ENCODE measurements around the gene CTNNBL1.

Gene CTNNBL1

DNA sequence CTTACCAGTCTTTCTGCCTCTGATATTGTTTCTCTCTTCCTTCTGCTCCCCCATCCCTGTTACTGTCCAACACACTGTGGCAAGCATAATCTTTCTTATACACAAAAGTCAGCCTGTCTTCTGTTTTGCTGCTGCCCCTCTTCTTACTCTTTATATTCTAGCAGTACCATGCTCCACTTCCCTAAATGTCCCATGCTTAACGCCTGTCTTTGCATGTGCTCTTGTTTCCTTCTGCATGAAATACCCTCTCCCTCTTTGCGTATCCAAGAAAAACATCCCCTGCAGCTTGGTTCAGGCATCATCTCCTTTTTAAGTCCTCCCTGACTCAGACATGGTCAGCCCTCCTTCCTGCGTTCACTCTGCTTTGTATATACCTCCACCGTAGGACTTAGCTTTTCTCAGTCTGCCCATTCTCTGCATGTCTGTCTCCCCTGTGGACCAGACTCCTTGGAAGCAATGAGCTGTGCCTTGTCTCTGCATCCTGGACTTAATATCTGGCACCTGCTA, 103.9 kb downstream of the CTNNBL1 start:
- no peak for FAIRE-seq
- TF ChIP-seq POLR2AphosphoS5 (IDR thresholded peaks at IDR 0.05; ENCODE audit: low read depth, low read length): no peak
- TF ChIP-seq PAX5 (IDR thresholded peaks at IDR 0.05; ENCODE audit: insufficient read depth, low read length, severe bottlenecking): no peak
- no peak for TF ChIP-seq POU2F2 (IDR thresholded peaks at IDR 0.05; ENCODE audit: low read depth, low read length)
- TF ChIP-seq TAF1 (IDR thresholded peaks at IDR 0.05; ENCODE audit: low read depth, low read length): no peak
- TF ChIP-seq SPI1 (IDR thresholded peaks at IDR 0.05; ENCODE audit: low read depth, low read length): no peak
- TF ChIP-seq POLR2A (IDR thresholded peaks at IDR 0.05; ENCODE audit: low read depth, low read length): no peak
- DNase-seq (ENCODE audit: insufficient read length, low spot score): no peak

DNA sequence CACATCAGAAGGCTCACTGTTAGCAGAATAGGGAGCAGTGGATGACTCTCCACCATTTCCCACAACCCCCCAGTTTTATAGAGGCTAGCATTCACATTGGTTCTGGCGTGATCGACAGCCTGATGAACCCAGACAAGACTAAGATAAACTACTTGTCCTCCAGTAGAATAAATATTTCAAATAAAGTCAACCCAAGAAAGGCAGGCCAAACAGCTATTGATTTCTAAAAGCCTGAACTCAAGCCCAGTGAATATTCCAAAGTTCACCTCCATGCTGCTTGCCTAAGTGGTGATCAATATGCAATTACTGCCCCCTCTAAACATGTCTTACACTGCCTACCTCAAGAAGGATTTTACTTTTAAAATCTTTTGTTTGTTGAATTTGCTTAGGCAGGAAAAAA, 104.5 kb downstream of the CTNNBL1 start:
- FAIRE-seq (no peak), DNase-seq (ENCODE audit: insufficient read length, low spot score) (no peak)
- TF ChIP-seq SPI1 (IDR thresholded peaks at IDR 0.05; ENCODE audit: low read depth, low read length): no peak
- no peak for TF ChIP-seq PAX5 (IDR thresholded peaks at IDR 0.05; ENCODE audit: insufficient read depth, low read length, severe bottlenecking)
- no peak for TF ChIP-seq TAF1 (IDR thresholded peaks at IDR 0.05; ENCODE audit: low read depth, low read length)
- no peak for TF ChIP-seq POLR2AphosphoS5 (IDR thresholded peaks at IDR 0.05; ENCODE audit: low read depth, low read length)
- no peak for TF ChIP-seq POLR2A (IDR thresholded peaks at IDR 0.05; ENCODE audit: low read depth, low read length)
- no peak for TF ChIP-seq POU2F2 (IDR thresholded peaks at IDR 0.05; ENCODE audit: low read depth, low read length)

DNA sequence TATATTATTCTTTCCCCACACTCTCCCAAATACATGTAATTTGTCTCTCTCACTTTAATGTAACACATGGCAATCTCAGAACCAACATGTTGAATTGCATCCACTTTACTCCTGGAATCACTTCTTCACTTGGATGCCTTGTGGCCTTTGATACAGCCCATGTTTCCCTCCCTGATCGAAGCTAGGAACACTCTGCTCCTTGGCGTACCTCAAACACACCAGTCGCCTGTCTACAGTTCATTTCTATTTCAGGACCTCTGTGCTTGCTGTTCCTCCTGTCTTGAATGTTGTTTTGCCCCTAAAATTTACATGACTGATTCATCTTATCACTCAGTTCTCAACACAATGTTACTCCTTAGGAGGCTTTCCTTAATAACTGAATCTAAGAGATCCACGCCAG, 106.8 kb downstream of the CTNNBL1 start:
- no peak for FAIRE-seq

DNA sequence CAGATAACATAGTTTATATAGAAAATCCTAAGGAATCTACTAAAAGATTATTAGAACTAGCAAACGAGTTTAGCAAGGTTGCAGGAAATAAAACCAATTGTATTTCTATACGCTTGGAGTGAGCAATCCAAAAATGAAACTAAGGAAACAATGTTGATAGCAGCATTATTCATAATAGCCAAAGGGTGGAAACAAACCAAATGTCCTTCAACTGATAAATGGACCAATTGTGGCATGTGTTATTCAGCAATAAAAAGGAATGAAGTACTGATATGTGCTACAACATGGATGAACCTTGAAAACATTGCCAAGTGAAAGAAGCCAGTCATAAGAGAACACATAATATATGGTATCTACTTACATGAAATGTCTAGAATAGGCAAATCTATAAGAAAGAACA, 108.1 kb downstream of the CTNNBL1 start:
- TF ChIP-seq POLR2AphosphoS5 (IDR thresholded peaks at IDR 0.05; ENCODE audit: low read depth, low read length) (no peak), TAF1 (IDR thresholded peaks at IDR 0.05; ENCODE audit: low read depth, low read length) (no peak), POU2F2 (IDR thresholded peaks at IDR 0.05; ENCODE audit: low read depth, low read length) (no peak), PAX5 (IDR thresholded peaks at IDR 0.05; ENCODE audit: insufficient read depth, low read length, severe bottlenecking) (no peak), SPI1 (IDR thresholded peaks at IDR 0.05; ENCODE audit: low read depth, low read length) (no peak), POLR2A (IDR thresholded peaks at IDR 0.05; ENCODE audit: low read depth, low read length) (no peak)

More for the DNA sequence above, 106.8 kb downstream of the CTNNBL1 start:
- TF ChIP-seq POLR2A (IDR thresholded peaks at IDR 0.05; ENCODE audit: low read depth, low read length) (no peak), POU2F2 (IDR thresholded peaks at IDR 0.05; ENCODE audit: low read depth, low read length) (no peak), SPI1 (IDR thresholded peaks at IDR 0.05; ENCODE audit: low read depth, low read length) (no peak), POLR2AphosphoS5 (IDR thresholded peaks at IDR 0.05; ENCODE audit: low read depth, low read length) (no peak), TAF1 (IDR thresholded peaks at IDR 0.05; ENCODE audit: low read depth, low read length) (no peak), PAX5 (IDR thresholded peaks at IDR 0.05; ENCODE audit: insufficient read depth, low read length, severe bottlenecking) (no peak)
- DNase-seq (ENCODE audit: insufficient read length, low spot score): no peak

DNA sequence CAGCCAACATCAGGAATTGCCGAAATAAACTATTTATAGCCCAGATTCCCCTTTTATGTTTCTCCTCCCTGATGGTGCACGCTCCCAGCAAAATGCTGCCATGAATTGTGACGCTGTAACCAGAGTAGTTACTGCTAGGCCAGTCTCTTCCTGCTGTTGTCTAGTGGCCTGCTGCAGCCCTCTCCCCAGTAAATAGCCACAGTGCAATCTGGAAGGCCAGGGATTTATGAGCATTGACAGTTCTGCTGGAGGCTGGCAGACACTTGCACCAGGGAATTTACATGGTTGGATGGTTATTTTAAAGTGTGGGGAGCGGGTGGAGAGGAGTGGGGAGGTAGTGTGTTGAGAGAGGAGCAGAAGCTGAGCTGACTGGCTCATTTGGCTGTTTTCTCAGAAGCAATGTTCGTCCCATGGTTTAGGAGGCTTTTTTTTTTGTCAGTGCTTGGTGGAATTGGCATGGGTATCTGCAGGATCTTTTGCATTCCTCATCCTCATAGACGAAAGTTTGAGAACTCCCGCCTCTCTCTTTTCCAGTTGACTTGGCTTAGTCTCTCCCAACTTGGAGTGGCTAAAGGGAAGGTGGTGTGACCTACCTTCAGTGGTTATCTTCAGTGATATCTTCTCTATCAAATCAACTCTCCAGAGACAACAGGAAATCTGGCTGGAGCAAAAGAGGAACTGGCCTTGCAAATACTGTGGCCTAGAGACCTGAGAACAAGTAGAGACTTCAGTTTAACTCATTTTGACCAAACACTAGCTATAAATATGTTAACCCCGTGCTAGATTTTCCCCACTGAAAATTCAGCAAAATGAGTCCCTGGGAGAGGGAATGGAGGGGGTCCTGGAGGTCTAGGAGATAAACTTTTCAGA, 109.8 kb downstream of the CTNNBL1 start:
- DNase-seq (ENCODE audit: insufficient read length, low spot score): peak; percentile 25
- FAIRE-seq: peak; percentile 77

More for the DNA sequence above, 108.1 kb downstream of the CTNNBL1 start:
- no peak for DNase-seq (ENCODE audit: insufficient read length, low spot score)
- FAIRE-seq: no peak

DNA sequence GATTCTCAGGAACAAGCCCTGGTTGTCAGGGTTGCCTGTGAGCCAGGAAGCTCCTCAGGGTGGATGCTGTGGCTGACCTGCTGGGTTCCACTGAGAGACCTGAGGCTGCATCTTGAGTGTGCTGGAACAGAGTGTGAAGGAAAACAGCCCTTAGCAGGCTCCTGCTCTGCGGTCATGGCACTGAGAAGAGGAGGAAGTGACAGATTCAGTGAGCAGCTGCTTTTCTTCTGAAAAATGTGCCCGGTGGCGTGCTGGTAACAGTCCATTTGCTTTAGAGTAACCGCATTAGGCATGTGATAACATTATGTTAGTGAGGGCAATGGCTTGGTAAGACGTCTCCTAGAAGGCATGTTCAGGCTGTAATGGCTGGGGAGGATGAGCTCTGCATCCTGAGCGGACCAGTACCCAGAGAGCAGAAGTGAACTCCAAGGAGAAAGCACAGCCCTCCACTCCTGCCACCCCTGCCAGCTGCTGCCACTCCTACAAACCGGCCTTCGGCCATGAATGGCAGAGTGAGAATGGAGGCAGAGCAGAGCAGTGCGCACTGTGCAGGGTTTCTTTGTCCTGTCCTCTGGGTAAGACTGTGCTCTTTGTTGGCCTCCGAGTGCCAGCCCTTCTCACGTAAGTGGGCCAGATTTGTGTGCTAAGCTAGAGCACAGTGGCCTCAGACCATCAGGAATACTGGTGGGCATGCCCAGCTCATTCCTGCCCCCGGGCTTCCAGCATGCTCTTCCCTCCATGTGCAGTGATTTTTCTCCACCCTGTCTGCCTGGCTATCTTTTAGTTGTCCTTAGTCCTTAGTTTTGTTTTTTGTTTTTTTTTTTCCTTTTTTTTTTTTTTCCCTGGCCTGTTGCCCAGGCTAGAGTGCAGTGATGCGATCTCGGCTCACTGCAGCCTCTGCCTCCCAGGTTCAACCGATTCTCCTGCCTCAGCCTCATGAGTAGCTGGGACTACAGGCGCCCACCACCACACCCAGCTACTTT, 111.0 kb downstream of the CTNNBL1 start:
- peak; percentile 93 for FAIRE-seq

More for the DNA sequence above, 109.8 kb downstream of the CTNNBL1 start:
- TF ChIP-seq SPI1 (IDR thresholded peaks at IDR 0.05; ENCODE audit: low read depth, low read length): peak; percentile 100
- no peak for TF ChIP-seq POLR2A (IDR thresholded peaks at IDR 0.05; ENCODE audit: low read depth, low read length)

DNA sequence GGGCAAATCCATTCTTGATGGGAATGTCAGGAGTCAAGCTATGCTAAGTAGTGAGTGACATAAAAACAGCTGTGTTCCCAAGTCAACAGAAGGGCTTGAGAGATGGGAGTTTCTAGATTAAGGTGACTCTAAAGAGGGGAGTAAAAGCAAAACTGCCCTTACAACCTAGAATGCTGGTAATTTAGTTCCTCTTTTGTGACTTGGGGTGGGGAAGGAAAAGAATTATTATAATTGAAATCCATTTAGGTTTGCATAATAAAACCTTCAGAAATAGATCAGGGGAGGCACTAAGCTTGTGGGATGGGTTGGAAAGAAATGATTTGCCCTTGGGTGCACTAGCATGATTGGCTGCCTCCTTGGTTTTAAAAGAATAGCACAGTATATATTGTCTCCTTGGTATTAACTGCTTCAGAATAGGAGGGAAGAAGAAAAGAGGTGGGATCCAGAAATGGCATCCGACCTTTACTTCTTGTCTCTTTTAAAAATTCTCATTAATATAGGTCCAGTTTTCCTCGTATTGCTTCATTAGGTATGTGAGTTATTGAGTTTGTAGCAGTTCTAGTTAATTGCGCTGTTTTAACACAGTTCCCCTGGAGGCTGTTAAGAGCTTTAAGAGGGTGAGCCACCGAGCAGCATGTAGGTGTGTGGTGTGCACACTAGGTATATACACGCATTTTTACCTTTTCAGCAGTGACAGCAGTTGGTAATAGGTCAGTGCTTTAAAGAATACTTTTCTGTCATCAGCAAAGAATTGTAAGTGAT, 113.8 kb downstream of the CTNNBL1 start:
- DNase-seq (ENCODE audit: insufficient read length, low spot score) (no peak), FAIRE-seq (no peak)
- no peak for TF ChIP-seq POLR2AphosphoS5 (IDR thresholded peaks at IDR 0.05; ENCODE audit: low read depth, low read length)

More for the DNA sequence above, 111.0 kb downstream of the CTNNBL1 start:
- TF ChIP-seq POLR2AphosphoS5 (IDR thresholded peaks at IDR 0.05; ENCODE audit: low read depth, low read length) (0 out of 2 replicates have a peak, but pooled peaks have one; percentile 39), PAX5 (IDR thresholded peaks at IDR 0.05; ENCODE audit: insufficient read depth, low read length, severe bottlenecking) (no peak), SPI1 (IDR thresholded peaks at IDR 0.05; ENCODE audit: low read depth, low read length) (peak; percentile 77), POU2F2 (IDR thresholded peaks at IDR 0.05; ENCODE audit: low read depth, low read length) (no peak; the same call in 1 of the 2 replicates)
- DNase-seq (ENCODE audit: insufficient read length, low spot score): peak; percentile 5

DNA sequence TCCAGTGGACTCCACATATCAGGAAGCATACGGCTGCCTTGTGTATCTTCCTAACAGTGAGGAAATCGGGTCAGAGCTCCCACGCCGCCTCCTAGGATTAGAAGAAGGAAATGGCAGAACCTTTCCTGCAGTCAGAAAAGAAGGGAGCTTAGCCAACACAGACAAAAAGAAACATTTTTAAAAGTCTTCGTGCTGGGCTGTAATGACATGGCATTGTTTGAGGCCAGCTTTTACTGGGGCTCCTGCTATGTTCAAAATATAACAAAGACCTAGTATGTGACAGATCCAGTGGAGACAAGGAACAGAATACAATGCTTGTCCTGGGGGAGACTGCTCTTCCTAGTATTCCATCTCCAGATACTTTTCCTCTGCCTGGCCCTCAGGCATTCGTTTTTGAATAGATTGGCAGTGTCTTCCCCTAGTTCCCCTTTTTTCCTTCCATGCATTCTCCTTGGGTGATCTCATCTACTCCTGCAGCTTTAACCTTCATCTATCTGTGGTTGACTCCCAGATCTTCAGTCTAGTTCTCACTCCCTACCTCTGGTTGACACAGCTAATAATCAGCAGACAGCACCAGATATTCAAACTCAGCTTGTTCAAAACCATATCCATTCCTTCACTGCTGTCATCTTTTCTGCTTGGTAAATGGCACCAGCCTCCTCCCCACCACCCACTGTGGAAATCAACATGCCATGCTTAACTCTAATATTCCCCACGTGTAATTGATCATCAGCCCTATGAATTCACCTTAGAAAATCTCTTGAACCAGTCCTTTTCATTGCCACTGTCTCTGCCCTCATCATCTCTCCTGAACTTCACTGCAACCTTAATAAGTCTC, 114.6 kb downstream of the CTNNBL1 start:
- TF ChIP-seq POU2F2 (IDR thresholded peaks at IDR 0.05; ENCODE audit: low read depth, low read length): no peak
- no peak for TF ChIP-seq POLR2A (IDR thresholded peaks at IDR 0.05; ENCODE audit: low read depth, low read length)
- no peak for TF ChIP-seq SPI1 (IDR thresholded peaks at IDR 0.05; ENCODE audit: low read depth, low read length)
- TF ChIP-seq POLR2AphosphoS5 (IDR thresholded peaks at IDR 0.05; ENCODE audit: low read depth, low read length): no peak
- no peak for TF ChIP-seq PAX5 (IDR thresholded peaks at IDR 0.05; ENCODE audit: insufficient read depth, low read length, severe bottlenecking)
- FAIRE-seq (no peak), DNase-seq (ENCODE audit: insufficient read length, low spot score) (no peak)
